Loucy (cell line): ENCODE measurements around the gene DLGAP1.

ENCODE experiments used
- H2AFZ ChIP-seq: fragments of 200-600 bp; sonication (generic); 2 replicates; pipeline ENCODE4 v1.6.0; 2016; ENCODE audit warnings: antibody characterized with exemption, mild to moderate bottlenecking, low read length, moderate library complexity
- H3F3A ChIP-seq: fragments of 200-600 bp; 2 replicates; pipeline ENCODE4 v1.6.0; 2016; ENCODE audit warnings: antibody characterized with exemption, low read depth, mild to moderate bottlenecking
- H3K27me3 ChIP-seq: fragments of 200-600 bp; sonication (generic); 2 replicates; pipeline ENCODE4 v1.6.1; 2014; ENCODE audit warnings: low read length, mild to moderate bottlenecking; ENCODE audit not compliant: insufficient read depth, poor library complexity, severe bottlenecking
- H3K36me3 ChIP-seq: fragments of 200-600 bp; sonication (generic); 2 replicates; pipeline ENCODE4 v1.6.1; 2016; ENCODE audit warnings: low read length; ENCODE audit not compliant: insufficient read depth
- H3K4me1 ChIP-seq: fragments of 200-600 bp; sonication (generic); 2 replicates; pipeline ENCODE4 v1.5.1; 2014; ENCODE audit warnings: low read length, mild to moderate bottlenecking; ENCODE audit not compliant: insufficient read depth, poor library complexity, severe bottlenecking
- H3K4me2 ChIP-seq: fragments of 200-600 bp; sonication (generic); 2 replicates; pipeline ENCODE4 v1.6.0; 2014; ENCODE audit warnings: antibody characterized with exemption, low read length, low read depth, mild to moderate bottlenecking; ENCODE audit not compliant: poor library complexity, severe bottlenecking
- H3K4me3 ChIP-seq: fragments of 200-600 bp; sonication (generic); 2 replicates; pipeline ENCODE4 v1.5.1; 2014; ENCODE audit warnings: low read length, mild to moderate bottlenecking, mixed read lengths; ENCODE audit not compliant: poor library complexity, severe bottlenecking
- H3K79me2 ChIP-seq: fragments of 200-600 bp; sonication (generic); 2 replicates; pipeline ENCODE4 v1.6.1; 2014; ENCODE audit warnings: low read length; ENCODE audit not compliant: insufficient read depth
- H3K9ac ChIP-seq: fragments of 200-600 bp; sonication (generic); 2 replicates; pipeline ENCODE4 v1.6.0; 2014; ENCODE audit warnings: mild to moderate bottlenecking, low read depth, low read length, moderate library complexity; ENCODE audit not compliant: poor library complexity, severe bottlenecking
- H3K9me2 ChIP-seq: fragments of 200-600 bp; sonication (generic); replicated peaks from 2 replicates; pipeline ENCODE4 v1.6.1; 2016; ENCODE audit warnings: low read depth, low read length, mixed read lengths
- H3K9me3 ChIP-seq: fragments of 200-600 bp; sonication (generic); 2 replicates; pipeline ENCODE4 v1.6.1; 2014; ENCODE audit warnings: mild to moderate bottlenecking, antibody characterized with exemption, low read length, low read depth; ENCODE audit not compliant: insufficient read depth
- H4K20me1 ChIP-seq: fragments of 200-600 bp; sonication (generic); 2 replicates; pipeline ENCODE4 v1.6.0; 2014; ENCODE audit warnings: antibody characterized with exemption, low read length, mild to moderate bottlenecking; ENCODE audit not compliant: insufficient read depth, poor library complexity, severe bottlenecking
- CTCF ChIP-seq: fragments of 200-600 bp; sonication (generic); conservative IDR thresholded peaks from 2 replicates; pipeline ENCODE4 v1.5.1; 2014; ENCODE audit warnings: mild to moderate bottlenecking, antibody characterized with exemption, low read length
- EZH2phosphoT487 ChIP-seq: fragments of 200-600 bp; IDR thresholded peaks from 2 replicates; pipeline ENCODE4 v1.6.1; 2018; ENCODE audit warnings: antibody characterized with exemption, mild to moderate bottlenecking, moderate library complexity, borderline replicate concordance

Gene DLGAP1

GRCh38 chr18:4246374-4246773 is 208.7 kb downstream of the DLGAP1 start:
- no peaks in the 10 kb centered on the region; the same call in 1 of the 2 replicates for H3K9me3 ChIP-seq
- no peaks in the 10 kb centered on the region for H4K20me1 ChIP-seq
- no peak overlapping the region for H3K9ac ChIP-seq
- no peaks in the 10 kb centered on the region for H3K79me2 ChIP-seq
- H3K9me2 ChIP-seq, result no peaks in the 10 kb centered on the region
- no peak overlapping the region for H3K4me2 ChIP-seq
- no peak overlapping the region for H2AFZ ChIP-seq
- no peaks in the 10 kb centered on the region for H3F3A ChIP-seq
- no peaks in the 10 kb centered on the region for H3K27me3 ChIP-seq
- no peak overlapping the region for H3K4me3 ChIP-seq
- TF ChIP-seq CTCF (no peak), EZH2phosphoT487 (no peak)
- H3K36me3 ChIP-seq, result no peaks in the 10 kb centered on the region
- H3K4me1 ChIP-seq, result no peaks in the 10 kb centered on the region

- no peak overlapping the region for H3K4me3 ChIP-seq
- no peaks in the 10 kb centered on the region for H3K36me3 ChIP-seq
These were observed 209.7 kb downstream of the DLGAP1 start for GRCh38 chr18:4245456-4245855.

GRCh38 chr18:4242431-4243161 is 212.5 kb downstream of the DLGAP1 start:
- Histone ChIP-seq H3K36me3 (no peaks in the 10 kb centered on the region), H4K20me1 (no peaks in the 10 kb centered on the region), H3K9me3 (no peaks in the 10 kb centered on the region), H3K9ac (no peak overlapping the region), H3K4me2 (no peak overlapping the region), H3K4me3 (no peak overlapping the region), H3K9me2 (no peaks in the 10 kb centered on the region), H2AFZ (no peak overlapping the region), H3F3A (no peaks in the 10 kb centered on the region), H3K4me1 (no peaks in the 10 kb centered on the region), H3K27me3 (no peaks in the 10 kb centered on the region), H3K79me2 (no peaks in the 10 kb centered on the region)
- TF ChIP-seq EZH2phosphoT487, result no peak
- TF ChIP-seq CTCF, result no peak

More at GRCh38 chr18:4245456-4245855, 209.7 kb downstream of the DLGAP1 start:
- Histone ChIP-seq H2AFZ (no peak overlapping the region), H3K9ac (no peak overlapping the region), H3F3A (no peaks in the 10 kb centered on the region), H3K4me2 (no peak overlapping the region), H3K9me3 (no peaks in the 10 kb centered on the region; the same call in 1 of the 2 replicates), H3K9me2 (no peaks in the 10 kb centered on the region), H3K27me3 (no peaks in the 10 kb centered on the region), H3K4me1 (no peaks in the 10 kb centered on the region), H4K20me1 (no peaks in the 10 kb centered on the region), H3K79me2 (no peaks in the 10 kb centered on the region)
- TF ChIP-seq CTCF (no peak), EZH2phosphoT487 (no peak)
